K562 treated with DMSO at 1 percent for 12 hours (cell line): ENCODE results near the gene GSG1L2. TPM values are rescaled to one million over a fixed set of nuclear protein-coding genes. Genes with fewer than 3 reads are reported as not detected.

Experiments used
- total RNA-seq: library from RNA; unstranded; fragments of 300-600 nt; gene quantifications from 2 replicates; pipeline ENCODE4 v1.2.3, GENCODE V29; 2022; ENCODE audit not compliant: insufficient read depth

Gene GSG1L2
- not detected in 2 replicates for total RNA-seq

DNA sequence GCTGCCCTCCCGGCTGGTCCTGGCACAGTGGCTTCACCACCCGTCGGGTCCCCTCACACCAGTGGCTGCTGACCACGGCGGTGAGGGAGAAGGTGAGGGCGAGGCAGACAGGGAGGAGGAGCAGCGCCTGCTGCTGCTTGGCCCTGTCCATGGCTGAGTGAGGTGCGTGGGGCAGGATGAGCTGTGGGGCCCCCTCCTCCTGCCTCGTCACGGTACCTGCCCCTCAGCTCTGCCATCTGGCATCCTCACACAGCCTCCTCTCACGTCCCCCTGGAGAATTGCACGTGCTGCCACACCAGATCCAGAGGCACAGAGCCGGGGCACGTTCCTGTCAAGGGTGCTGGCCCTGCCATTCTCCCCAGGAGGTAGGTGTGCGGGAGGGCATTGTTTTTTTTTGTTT, at the start of gene GSG1L2:
Gene GSG1L2 (minus strand): TSS at position 159 of the 400 bp plus-strand sequence. CDS start 8 bp downstream, at position 151.

DNA sequence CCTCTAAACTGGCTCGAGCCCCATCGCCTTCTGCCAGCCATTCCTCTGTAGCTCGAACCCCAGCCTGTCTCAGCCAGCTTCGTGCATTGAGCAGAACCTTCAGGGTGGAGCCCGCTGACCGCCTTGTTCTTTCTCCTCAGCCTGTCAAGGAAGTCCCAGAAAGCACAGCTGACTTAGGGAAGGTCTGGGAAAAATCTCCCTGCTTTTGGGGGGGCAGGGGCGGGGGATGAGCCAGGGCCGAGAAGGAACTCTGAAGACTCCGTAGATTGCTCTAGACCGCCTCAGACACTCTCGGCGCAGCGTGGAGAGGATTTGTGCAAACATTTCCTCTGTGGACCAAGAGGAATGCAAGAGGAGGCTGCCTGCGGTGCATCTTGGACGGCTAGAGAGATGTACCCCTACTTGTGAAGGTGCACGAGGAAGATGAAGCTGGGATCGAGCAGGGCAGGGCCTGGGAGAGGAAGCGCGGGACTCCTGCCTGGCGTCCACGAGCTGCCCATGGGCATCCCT, 3.8 kb upstream of the GSG1L2 start, which contains the start of gene GLP2R:
Gene GLP2R (plus strand): TSS at position 284 of the 510 bp plus-strand sequence. CDS start 140 bp downstream, at position 424.

GRCh38 chr17:9790889-9791876, 30.7 kb downstream of the GSG1L2 start, which contains the start of gene DHRS7C:
TSS of gene DHRS7C (minus strand) at chr17:9791592. CDS start at chr17:9791284, 308 bp downstream.

Other genes starting within 250 kb of the GSG1L2 start
- gene STX8, start 246.3 kb downstream of the GSG1L2 start, total RNA-seq = 25.8 and 26.8 TPM in 2 replicates
- gene CFAP52, start 245.4 kb downstream of the GSG1L2 start, total RNA-seq = not detected in 2 replicates
- 0.38 TPM in 1 of 2 replicates, not detected in the other for gene USP43, start 176.6 kb downstream of the GSG1L2 start, total RNA-seq
- not detected in 2 replicates for gene DHRS7C, start 30.5 kb downstream of the GSG1L2 start, total RNA-seq
- gene GLP2R, start 3.8 kb upstream of the GSG1L2 start, total RNA-seq = not detected in 2 replicates
- not detected in 2 replicates for gene RCVRN, start 83.2 kb upstream of the GSG1L2 start, total RNA-seq